Limb (tissue), 2 donors: Measurements from ENCODE around the gene MATN1.

Experiments
- DNase-seq, 2 donors: peaks; one replicate each; pipeline ENCODE4 v3.0.0-alpha.2; 2016; ENCODE audit errors: extremely low spot score in 2 of 2

Gene MATN1

GRCh38 chr1:30745834-30746208 is 22.4 kb upstream of the MATN1 start:
- no peak for DNase-seq

- no peak for DNase-seq
These were observed 21.9 kb upstream of the MATN1 start for GRCh38 chr1:30745156-30745833.

GRCh38 chr1:30744060-30744756 is 20.8 kb upstream of the MATN1 start:
- no peak for DNase-seq

GRCh38 chr1:30743584-30744059 is 20.2 kb upstream of the MATN1 start:
- DNase-seq: no peak

GRCh38 chr1:30742963-30743559 is 19.7 kb upstream of the MATN1 start:
- no peak for DNase-seq

GRCh38 chr1:30742300-30742962 is 19.0 kb upstream of the MATN1 start:
- no peak for DNase-seq

- no peak for DNase-seq
These were observed 18.0 kb upstream of the MATN1 start for GRCh38 chr1:30741239-30741894.

- DNase-seq: no peak
These were observed 17.2 kb upstream of the MATN1 start for GRCh38 chr1:30740251-30741238.

GRCh38 chr1:30739601-30740000 is 16.2 kb upstream of the MATN1 start:
- no peak for DNase-seq

- no peak for DNase-seq
These were observed 15.6 kb upstream of the MATN1 start for GRCh38 chr1:30738715-30739559.

GRCh38 chr1:30738040-30738714 is 14.8 kb upstream of the MATN1 start:
- no peak for DNase-seq

GRCh38 chr1:30737357-30738039 is 14.1 kb upstream of the MATN1 start:
- no peak for DNase-seq

GRCh38 chr1:30735668-30736498 is 12.5 kb upstream of the MATN1 start:
- DNase-seq: no peak

- no peak for DNase-seq
These were observed 11.7 kb upstream of the MATN1 start for GRCh38 chr1:30735124-30735523.

- no peak for DNase-seq
These were observed 11.2 kb upstream of the MATN1 start for GRCh38 chr1:30734580-30734979.

- no peak for DNase-seq
These were observed 10.7 kb upstream of the MATN1 start for GRCh38 chr1:30734106-30734505.

GRCh38 chr1:30733493-30733892 is 10.1 kb upstream of the MATN1 start:
- DNase-seq: no peak
